WTC11 (cell line): Measurements from ENCODE around the gene TEN1. TPM values are rescaled to one million over a fixed set of nuclear protein-coding genes. Genes with fewer than 3 reads are reported as not detected.

Experiments
- ATAC-seq: fragments of 200-7000 bp; cut with Tn5 transposase; 2 replicates; pipeline ENCODE4 v1.10.0; 2021; ENCODE audit warnings: mild to moderate bottlenecking, moderate library complexity
- CTCF ChIA-PET: fragments of 300-600 bp; sonication (Branson Sonifier 250); formaldehyde crosslinking; loops from one replicate; lab custom pipeline; 2021; ENCODE audit warnings: antibody characterized with exemption; lab: Charles Lee
- POLR2A ChIA-PET: fragments of 350-600 bp; sonication (Branson Sonifier 250); formaldehyde crosslinking; loops from one replicate; lab custom pipeline; 2021; ENCODE audit warnings: antibody characterized with exemption; lab: Charles Lee
- DNase-seq: peaks from one replicate; pipeline ENCODE4 v3.0.0; 2021; ENCODE audit warnings: low spot score
- H3K27ac Mint-ChIP-seq: 2 replicates; pipeline ENCODE4 v1.8.0; 2021; ENCODE audit warnings: mixed read lengths
- H3K27me3 Mint-ChIP-seq: 2 replicates; pipeline ENCODE4 v1.8.0; 2021; ENCODE audit warnings: low read depth, mild to moderate bottlenecking, moderate library complexity, mixed read lengths
- H3K36me3 Mint-ChIP-seq: 2 replicates; pipeline ENCODE4 v1.8.0; 2021; ENCODE audit warnings: mixed read lengths
- H3K4me1 Mint-ChIP-seq: 2 replicates; pipeline ENCODE4 v1.8.0; 2022; ENCODE audit warnings: mixed read lengths
- H3K4me3 Mint-ChIP-seq: 2 replicates; pipeline ENCODE4 v1.8.0; 2021; ENCODE audit warnings: mild to moderate bottlenecking, moderate library complexity, mixed read lengths
- H3K9me3 Mint-ChIP-seq: 2 replicates; pipeline ENCODE4 v1.8.0; 2021; ENCODE audit warnings: mixed read lengths
- AR ChIP-seq: fragments of 250-450 bp; sonication (Bioruptor Pico); IDR thresholded peaks from 2 replicates; pipeline ENCODE4 v1.9.0; 2021; ENCODE audit warnings: mild to moderate bottlenecking
- ATF3 ChIP-seq: sonication (generic); formaldehyde crosslinking; conservative IDR thresholded peaks from 2 replicates; pipeline ENCODE4 v1.8.1; 2022; ENCODE audit warnings: mild to moderate bottlenecking, missing genetic modification reagents
- CREB1 ChIP-seq: sonication (generic); formaldehyde crosslinking; IDR thresholded peaks from 2 replicates; pipeline ENCODE4 v1.8.0; 2023; ENCODE audit warnings: mild to moderate bottlenecking, missing genetic modification reagents
- FOXJ3 ChIP-seq: sonication (generic); formaldehyde crosslinking; IDR thresholded peaks from 2 replicates; pipeline ENCODE4 v1.9.0; 2021; ENCODE audit warnings: missing genetic modification reagents, mild to moderate bottlenecking, borderline replicate concordance
- FOXP1 ChIP-seq: sonication (generic); formaldehyde crosslinking; IDR thresholded peaks from 2 replicates; pipeline ENCODE4 v1.8.0; 2022; ENCODE audit warnings: missing genetic modification reagents, mild to moderate bottlenecking, moderate library complexity, borderline replicate concordance
- IRF2 ChIP-seq: sonication (generic); formaldehyde crosslinking; IDR thresholded peaks from 2 replicates; pipeline ENCODE4 v1.8.0; 2022; ENCODE audit warnings: low read depth, missing genetic modification reagents, borderline replicate concordance
- JAZF1 ChIP-seq: fragments of 250-450 bp; sonication (Bioruptor Pico); IDR thresholded peaks from 2 replicates; pipeline ENCODE4 v1.9.0; 2021; ENCODE audit warnings: moderate library complexity, mild to moderate bottlenecking, inconsistent platforms
- MXD4 ChIP-seq: fragments of 250-450 bp; sonication (Bioruptor Pico); IDR thresholded peaks from 2 replicates; pipeline ENCODE4 v1.8.0; 2021; ENCODE audit warnings: mild to moderate bottlenecking, moderate library complexity, borderline replicate concordance
- MYBL2 ChIP-seq: sonication (generic); formaldehyde crosslinking; IDR thresholded peaks from 2 replicates; pipeline ENCODE4 v1.8.1; 2023; ENCODE audit warnings: mild to moderate bottlenecking, moderate library complexity, missing genetic modification reagents
- NR2C2 ChIP-seq: sonication (generic); formaldehyde crosslinking; IDR thresholded peaks from 2 replicates; pipeline ENCODE4 v1.8.0; 2022; ENCODE audit warnings: mild to moderate bottlenecking, missing genetic modification reagents
- PRRX2 ChIP-seq: fragments of 250-450 bp; sonication (Bioruptor Pico); IDR thresholded peaks from 2 replicates; pipeline ENCODE4 v1.8.0; 2021; ENCODE audit warnings: mild to moderate bottlenecking
- SP1 ChIP-seq: sonication (generic); formaldehyde crosslinking; conservative IDR thresholded peaks from 2 replicates; pipeline ENCODE4 v1.8.1; 2022; ENCODE audit warnings: missing genetic modification reagents
- TEAD1 ChIP-seq: sonication (generic); formaldehyde crosslinking; IDR thresholded peaks from 2 replicates; pipeline ENCODE4 v1.8.0; 2022; ENCODE audit warnings: mild to moderate bottlenecking, missing genetic modification reagents
- TEAD4 ChIP-seq: sonication (generic); formaldehyde crosslinking; IDR thresholded peaks from 2 replicates; pipeline ENCODE4 v1.8.0; 2022; ENCODE audit warnings: mild to moderate bottlenecking, missing genetic modification reagents
- ZNF138 ChIP-seq: sonication (generic); formaldehyde crosslinking; conservative IDR thresholded peaks from 2 replicates; pipeline ENCODE4 v1.8.1; 2022; ENCODE audit warnings: mild to moderate bottlenecking, moderate library complexity, missing genetic modification reagents
- ZNF232 ChIP-seq: sonication (generic); formaldehyde crosslinking; IDR thresholded peaks from 2 replicates; pipeline ENCODE4 v1.8.0; 2022; ENCODE audit warnings: mild to moderate bottlenecking, missing genetic modification reagents
- ZNF396 ChIP-seq: fragments of 250-450 bp; sonication (Bioruptor Pico); IDR thresholded peaks from 2 replicates; pipeline ENCODE4 v1.8.0; 2021; ENCODE audit warnings: mild to moderate bottlenecking, moderate library complexity, borderline replicate concordance
- ZNF423 ChIP-seq: fragments of 250-450 bp; sonication (Bioruptor Pico); IDR thresholded peaks from 2 replicates; pipeline ENCODE4 v2.1.2; 2022; ENCODE audit warnings: mild to moderate bottlenecking, moderate library complexity
- ZNF425 ChIP-seq: fragments of 250-450 bp; sonication (Bioruptor Pico); conservative IDR thresholded peaks from 2 replicates; pipeline ENCODE4 v1.9.0; 2021; ENCODE audit warnings: mild to moderate bottlenecking
- total RNA-seq: library from RNA; stranded (reverse); gene quantifications from 3 replicates; pipeline ENCODE4 v1.2.3, GENCODE V29; 2021
- TF ChIP-seq, protein P1 (sequence below): fragments of 250-450 bp; sonication (Bioruptor Pico); IDR thresholded peaks from 2 replicates; pipeline ENCODE4 v1.9.0; 2021; ENCODE audit warnings: mild to moderate bottlenecking

The TEN1 gene
- total RNA-seq, 1 experiment from 2014 or later = 15.6 TPM

- TF ChIP-seq CREB1 (no peak), ZNF423 (CRISPR knock-in tag) (no peak), MYBL2 (CRISPR knock-in tag) (0 out of 2 replicates have a peak, but pooled peaks have one; percentile 35), ZNF138 (no peak), AR (CRISPR knock-in tag) (no peak)
These were observed 35.3 kb downstream of the TEN1 start (continued) for GRCh38 chr17:76014100-76014924.

DNA sequence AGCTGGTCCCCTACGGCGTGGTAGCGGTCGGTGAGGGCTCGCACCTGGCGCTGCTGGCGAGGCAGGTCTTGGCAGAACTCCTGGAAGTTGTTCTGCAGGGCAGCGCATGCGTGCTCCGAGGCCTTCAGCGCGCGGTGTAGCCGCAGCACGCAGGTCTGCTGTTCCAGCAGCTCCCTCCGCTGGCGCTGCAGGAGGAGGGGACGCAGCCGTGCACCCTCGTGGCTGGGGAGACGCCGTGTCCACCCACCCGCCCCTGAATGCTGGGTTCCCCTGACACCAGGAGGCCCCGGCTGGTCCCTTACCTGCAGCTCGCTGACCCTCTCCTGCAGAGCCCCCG is 35.9 kb downstream of the TEN1 start:
- ATAC-seq = peak; percentile 4; the same call in 1 of the 2 replicates
- Mint-ChIP-seq H3K4me3 (no peak overlapping the region), H3K9me3 (no peaks in the 10 kb centered on the region), H3K27me3 (no peaks in the 10 kb centered on the region), H3K4me1 (0 out of 2 replicates have a peak, but pooled peaks cover 2% of the 10 kb centered on the region), H3K27ac (no peak overlapping the region), H3K36me3 (no peaks in the 10 kb centered on the region)
- TF ChIP-seq SP1 (CRISPR knock-in tag) (no peak), MXD4 (CRISPR knock-in tag) (no peak), TEAD4 (CRISPR knock-in tag) (no peak), NR2C2 (no peak), ATF3 (no peak), IRF2 (no peak), JAZF1 (CRISPR knock-in tag) (no peak), FOXP1 (CRISPR knock-in tag) (no peak), TEAD1 (no peak), ZNF425 (no peak), FOXJ3 (no peak), ZNF423 (CRISPR knock-in tag) (no peak), ZNF232 (CRISPR knock-in tag) (no peak), PRRX2 (CRISPR knock-in tag) (no peak), ZNF396 (CRISPR knock-in tag) (no peak)
- TF ChIP-seq, protein P1, sequence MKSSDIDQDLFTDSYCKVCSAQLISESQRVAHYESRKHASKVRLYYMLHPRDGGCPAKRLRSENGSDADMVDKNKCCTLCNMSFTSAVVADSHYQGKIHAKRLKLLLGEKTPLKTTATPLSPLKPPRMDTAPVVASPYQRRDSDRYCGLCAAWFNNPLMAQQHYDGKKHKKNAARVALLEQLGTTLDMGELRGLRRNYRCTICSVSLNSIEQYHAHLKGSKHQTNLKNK = no peak
- DNase-seq = no peak
- POLR2A ChIA-PET = interaction anchor here (0.5 to 1.3 kb wide), 4 partner anchors 106 to 160 kb away, joined by 3 to 5 read pairs (median 4); partner anchors contain the start of gene MRPL38
- CTCF ChIA-PET = interaction anchor here (0.6 to 7.6 kb wide), 84 partner anchors 7 to 542 kb away, joined by 3 to 112 read pairs (median 6); partner anchors contain the start of genes ACOX1, CDK3, EVPL and FBF1
